Muscle layer of duodenum (tissue), 2 donors: Measurements from ENCODE around the gene OR51A7.
"Not testable (repeated sequence)": the region's sequence is repeated elsewhere in the genome, so short reads cannot be mapped to it uniquely, and the experiment has no call there.

Experiments used
- H3K27ac ChIP-seq: one replicate; pipeline ENCODE4 v1.7.0; 2013; ENCODE audit warnings: mild to moderate bottlenecking, low read length
- H3K27me3 ChIP-seq: one replicate; pipeline ENCODE4 v1.7.0; 2013; ENCODE audit warnings: low read depth, mild to moderate bottlenecking, control low read depth, low read length
- H3K36me3 ChIP-seq, 2 donors: one replicate each; pipeline ENCODE4 v1.7.0; 2013; ENCODE audit warnings: low read length in 2 of 2, control low read depth in 1 of 2, mild to moderate bottlenecking in 1 of 2; ENCODE audit not compliant: insufficient read depth in 2 of 2, control insufficient read depth in 1 of 2
- H3K4me1 ChIP-seq, 2 donors: one replicate each; pipeline ENCODE4 v1.7.0; 2013; ENCODE audit warnings: low read length in 2 of 2, mild to moderate bottlenecking in 2 of 2, control low read depth in 1 of 2, moderate library complexity in 1 of 2; ENCODE audit not compliant: insufficient read depth in 2 of 2, control insufficient read depth in 1 of 2
- H3K4me3 ChIP-seq, 2 donors: one replicate each; pipeline ENCODE4 v1.7.0; 2013; ENCODE audit warnings: low read length in 2 of 2, low read depth in 1 of 2, mild to moderate bottlenecking in 1 of 2
- H3K9me3 ChIP-seq, 2 donors: one replicate each; pipeline ENCODE4 v1.7.0; 2013; ENCODE audit warnings: low read length in 2 of 2, control low read depth in 1 of 2, mild to moderate bottlenecking in 1 of 2; ENCODE audit not compliant: control insufficient read depth in 1 of 2
- donor health status: healthy.

Gene OR51A7

DNA sequence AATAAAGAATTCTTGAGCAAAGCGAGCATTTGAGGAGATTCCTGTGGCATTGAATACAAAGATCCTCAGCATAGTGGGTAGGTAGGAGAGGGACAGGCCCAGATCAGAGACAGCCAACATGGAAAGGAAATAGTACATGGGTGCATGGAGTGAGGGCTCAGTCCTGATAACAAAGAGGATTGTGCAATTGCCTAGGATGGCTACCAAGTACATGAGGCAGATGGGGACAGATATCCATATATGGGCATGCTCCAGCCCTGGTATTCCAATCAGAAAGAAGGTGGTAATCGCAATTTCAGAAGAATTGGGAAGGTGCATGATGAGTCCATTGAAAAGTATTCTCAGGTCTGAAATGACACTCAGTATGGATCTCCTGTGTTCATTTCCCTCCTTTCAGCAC is 13.3 kb upstream of the OR51A7 start:
- Histone ChIP-seq H3K36me3 (no peaks in the 10 kb centered on the region), H3K4me1 (no peaks in the 10 kb centered on the region), H3K9me3 (no peaks in the 10 kb centered on the region), H3K4me3 (no peak overlapping the region), H3K27ac (no peak overlapping the region), H3K27me3 (no peaks in the 10 kb centered on the region)

GRCh38 chr11:4891996-4892640 is 11.5 kb upstream of the OR51A7 start:
- Histone ChIP-seq H3K9me3 (no peaks in the 10 kb centered on the region), H3K27me3 (no peaks in the 10 kb centered on the region), H3K4me1 (no peaks in the 10 kb centered on the region), H3K36me3 (no peaks in the 10 kb centered on the region), H3K4me3 (no peak overlapping the region), H3K27ac (no peak overlapping the region)

DNA sequence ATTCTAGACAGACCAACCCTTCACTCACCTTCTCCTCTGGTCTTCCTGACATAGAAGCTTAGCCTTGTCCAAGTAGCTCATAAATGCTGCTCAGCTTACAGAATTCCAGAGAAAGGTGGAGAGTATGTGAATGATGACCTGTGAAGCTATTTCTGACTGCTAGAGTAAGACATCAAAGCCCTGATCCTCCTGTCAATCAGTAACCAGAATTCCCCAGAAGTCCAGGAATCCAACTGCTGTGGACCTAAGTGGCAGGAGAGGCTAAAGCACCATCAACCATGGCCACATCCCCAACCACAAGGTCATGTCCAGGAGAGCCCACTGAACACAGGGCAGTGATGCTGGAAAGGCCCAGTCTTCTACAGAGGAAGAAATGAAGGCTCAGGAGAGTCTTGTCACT is 13.0 kb downstream of the OR51A7 start:
- H3K36me3 ChIP-seq = no peaks in the 10 kb centered on the region
- H3K4me3 ChIP-seq = no peak overlapping the region
- H3K4me1 ChIP-seq = no peaks in the 10 kb centered on the region
- no peaks in the 10 kb centered on the region for H3K27me3 ChIP-seq
- H3K27ac ChIP-seq = no peak overlapping the region
- no peaks in the 10 kb centered on the region for H3K9me3 ChIP-seq

DNA sequence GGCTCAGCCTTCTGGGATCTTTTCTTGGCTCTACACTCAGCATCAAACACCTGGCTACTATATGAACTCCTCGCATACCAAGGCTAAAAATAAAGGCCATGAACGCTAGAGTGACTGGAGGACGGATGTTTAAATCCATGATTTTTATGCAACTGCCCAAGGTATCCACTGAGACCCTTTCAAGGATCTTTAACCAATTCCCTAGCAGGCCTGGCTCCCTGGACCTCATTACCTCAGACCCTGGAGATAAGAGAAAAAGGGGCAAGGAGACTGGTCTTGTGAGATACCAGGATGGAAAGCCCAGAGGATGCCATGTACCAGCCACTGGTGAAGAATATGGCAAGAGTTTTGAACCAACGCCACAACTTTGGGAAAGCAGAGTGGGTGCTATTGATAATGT is 15.7 kb downstream of the OR51A7 start, which contains the start of gene OR51G2:
TSS of gene OR51G2 (minus strand) at position 101 of the 400 bp plus-strand sequence. CDS start 3,687 bp downstream, outside the sequence.
- no peaks in the 10 kb centered on the region for H3K4me1 ChIP-seq
- H3K4me3 ChIP-seq = no peak within 1 kb of the TSS
- H3K36me3 ChIP-seq = no peaks in the 10 kb centered on the region
- no peaks in the 10 kb centered on the region for H3K9me3 ChIP-seq
- H3K27me3 ChIP-seq = no peaks in the 10 kb centered on the region
- H3K27ac ChIP-seq = no peak within 1 kb of the TSS

DNA sequence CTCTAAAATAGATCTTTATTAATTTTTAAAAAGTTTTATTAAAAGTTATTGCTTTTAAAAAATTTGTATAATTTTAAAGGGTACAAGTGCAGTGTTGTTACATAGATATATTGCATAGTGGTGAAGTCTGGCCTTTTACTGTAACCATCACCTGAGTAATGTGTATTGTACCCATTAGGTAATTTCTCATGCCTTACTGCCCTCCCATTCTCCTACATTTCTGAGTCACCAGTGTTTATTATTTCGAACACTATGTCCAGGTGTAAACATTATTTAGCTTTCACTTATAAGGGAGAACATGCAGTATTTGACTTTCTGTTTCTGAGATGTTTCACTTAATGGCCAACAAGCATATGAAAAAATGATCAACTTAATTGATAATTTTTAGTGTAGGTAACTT is 18.2 kb downstream of the OR51A7 start:
- Histone ChIP-seq H3K27me3 (no peaks in the 10 kb centered on the region), H3K9me3 (no peaks in the 10 kb centered on the region), H3K4me3 (no peak overlapping the region), H3K36me3 (no peaks in the 10 kb centered on the region), H3K4me1 (no peaks in the 10 kb centered on the region), H3K27ac (no peak overlapping the region)

- H3K27ac ChIP-seq = no peak overlapping the region
- H3K27me3 ChIP-seq = no peaks in the 10 kb centered on the region
- no peaks in the 10 kb centered on the region for H3K36me3 ChIP-seq
- no peaks in the 10 kb centered on the region for H3K4me1 ChIP-seq
- H3K9me3 ChIP-seq = no peaks in the 10 kb centered on the region
- no peak overlapping the region for H3K4me3 ChIP-seq
Measured at GRCh38 chr11:4922304-4922703, 18.7 kb downstream of the OR51A7 start.

GRCh38 chr11:4924239-4924638 is 20.7 kb downstream of the OR51A7 start, which contains the start of gene OR51G1:
OR51G1 (minus strand) TSS chr11:4924339; CDS start chr11:4924339, 0 bp downstream.
- no peaks in the 10 kb centered on the region for H3K36me3 ChIP-seq
- no peaks in the 10 kb centered on the region for H3K4me1 ChIP-seq
- H3K27me3 ChIP-seq = no peaks in the 10 kb centered on the region
- no peak within 1 kb of the TSS for H3K4me3 ChIP-seq
- H3K27ac ChIP-seq = no peak within 1 kb of the TSS
- no peaks in the 10 kb centered on the region for H3K9me3 ChIP-seq

DNA sequence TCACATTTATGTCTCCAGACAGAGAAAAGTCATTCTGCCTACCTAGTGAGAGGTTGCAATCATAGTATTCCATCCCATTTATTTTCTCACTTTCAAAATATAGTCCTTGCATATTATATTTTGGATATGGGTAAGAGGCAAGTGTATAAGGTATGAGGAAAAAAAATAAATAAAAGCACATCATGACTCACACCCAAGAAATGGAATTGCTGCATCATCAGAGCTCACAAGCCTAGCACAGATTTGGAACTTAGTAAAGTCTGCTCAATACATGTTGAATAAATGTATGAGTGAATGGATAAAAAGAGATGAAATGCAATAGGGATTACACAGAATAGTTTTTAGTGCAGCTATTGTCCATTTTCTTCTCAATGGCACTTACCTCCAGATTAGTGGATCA is 23.0 kb downstream of the OR51A7 start:
- no peaks in the 10 kb centered on the region for H3K27me3 ChIP-seq
- H3K4me1 ChIP-seq = no peaks in the 10 kb centered on the region
- H3K36me3 ChIP-seq = no peaks in the 10 kb centered on the region
- H3K27ac ChIP-seq = no peak overlapping the region
- no peaks in the 10 kb centered on the region for H3K9me3 ChIP-seq
- H3K4me3 ChIP-seq = no peak overlapping the region

GRCh38 chr11:4932751-4933150 is 29.2 kb downstream of the OR51A7 start:
- Histone ChIP-seq H3K4me3 (no peak overlapping the region), H3K27me3 (no peaks in the 10 kb centered on the region), H3K4me1 (no peaks in the 10 kb centered on the region), H3K36me3 (no peaks in the 10 kb centered on the region), H3K27ac (no peak overlapping the region), H3K9me3 (no peaks in the 10 kb centered on the region)

DNA sequence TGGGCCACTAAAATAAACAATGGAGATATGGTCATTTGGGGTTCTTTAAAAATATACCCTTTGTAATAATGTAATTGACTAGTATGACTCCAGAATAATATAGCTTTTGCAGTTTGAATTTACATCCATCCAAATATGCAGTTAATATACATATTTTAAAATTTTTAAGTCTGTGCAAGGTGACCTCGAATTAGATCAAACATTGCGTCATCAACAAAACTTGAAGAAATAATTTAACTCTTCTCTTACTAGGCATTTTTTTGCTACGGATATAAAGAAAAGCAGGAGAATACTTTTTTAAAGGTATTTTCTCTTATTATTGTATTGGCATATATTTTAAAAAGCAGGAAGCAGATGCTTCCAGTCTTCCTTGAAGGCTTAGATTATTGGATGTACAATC is 33.2 kb downstream of the OR51A7 start:
- Histone ChIP-seq H3K9me3 (no peaks in the 10 kb centered on the region), H3K27me3 (no peaks in the 10 kb centered on the region)

GRCh38 chr11:4947505-4947904 is 43.9 kb downstream of the OR51A7 start, which contains the start of gene OR51A4:
OR51A4 (minus strand) TSS chr11:4947605; CDS start chr11:4947100, 505 bp downstream.
- no peaks in the 10 kb centered on the region for H3K27me3 ChIP-seq
- no peaks in the 10 kb centered on the region for H3K36me3 ChIP-seq
- H3K4me3 ChIP-seq = no peak within 1 kb of the TSS
- H3K4me1 ChIP-seq = no peaks in the 10 kb centered on the region
- H3K9me3 ChIP-seq = no peaks in the 10 kb centered on the region
- H3K27ac ChIP-seq = no peak within 1 kb of the TSS

More for the DNA sequence above, 33.2 kb downstream of the OR51A7 start:
- Histone ChIP-seq H3K36me3 (no peaks in the 10 kb centered on the region), H3K4me3 (no peak overlapping the region), H3K27ac (no peak overlapping the region), H3K4me1 (no peaks in the 10 kb centered on the region)

DNA sequence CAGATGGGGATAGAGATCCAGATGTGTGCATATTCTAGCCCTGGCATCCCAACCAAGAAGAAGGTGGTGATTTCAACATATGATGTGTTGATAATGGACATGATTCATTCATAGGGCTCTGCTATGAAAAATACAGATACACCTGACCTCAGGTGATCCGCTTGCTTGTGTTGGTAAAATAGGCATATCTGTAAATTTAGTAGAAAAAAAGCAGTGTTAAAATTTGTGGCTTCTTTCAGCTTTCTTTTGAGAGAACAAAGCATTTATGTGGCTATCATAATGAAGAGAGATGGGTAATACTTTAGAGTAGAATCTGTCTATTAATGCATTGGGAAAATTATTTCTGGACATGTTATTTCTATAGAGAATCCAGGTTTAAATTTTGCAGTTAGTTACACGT is 52.0 kb downstream of the OR51A7 start, which contains the start of gene OR51A2:
TSS of gene OR51A2 (minus strand) at position 101 of the 400 bp plus-strand sequence. CDS start at position 101, 0 bp downstream.
- H3K9me3 ChIP-seq, H3K36me3 ChIP-seq, H3K27me3 ChIP-seq, H3K4me1 ChIP-seq, H3K4me3 ChIP-seq, H3K27ac ChIP-seq: not testable (repeated sequence)
